GM21447 (cell line): ENCODE results near the gene REV1.
"Not testable (repeated sequence)": the region's sequence is repeated elsewhere in the genome, so short reads cannot be mapped to it uniquely, and the experiment has no call there.

Experiments used
- ATAC-seq: cut with Tn5 transposase; IDR thresholded peaks from one replicate; pipeline ENCODE4 v1.9.1; 2021; ENCODE audit not compliant: unreplicated experiment

REV1 gene

GRCh38 chr2:99368854-99369253 is 121.0 kb downstream of the REV1 start:
- not testable (repeated sequence) for ATAC-seq

GRCh38 chr2:99365661-99366060 is 124.2 kb downstream of the REV1 start:
- no peak for ATAC-seq

- peak; percentile 74 for ATAC-seq
These were observed 133.0 kb downstream of the REV1 start for GRCh38 chr2:99356853-99357252.

- not testable (repeated sequence) for ATAC-seq
These were observed 135.0 kb downstream of the REV1 start for GRCh38 chr2:99354825-99355224.

- no peak for ATAC-seq
These were observed 135.7 kb downstream of the REV1 start for GRCh38 chr2:99354070-99354469.
